ENCODE data around the gene WDR46.

WDR46 gene

DNA sequence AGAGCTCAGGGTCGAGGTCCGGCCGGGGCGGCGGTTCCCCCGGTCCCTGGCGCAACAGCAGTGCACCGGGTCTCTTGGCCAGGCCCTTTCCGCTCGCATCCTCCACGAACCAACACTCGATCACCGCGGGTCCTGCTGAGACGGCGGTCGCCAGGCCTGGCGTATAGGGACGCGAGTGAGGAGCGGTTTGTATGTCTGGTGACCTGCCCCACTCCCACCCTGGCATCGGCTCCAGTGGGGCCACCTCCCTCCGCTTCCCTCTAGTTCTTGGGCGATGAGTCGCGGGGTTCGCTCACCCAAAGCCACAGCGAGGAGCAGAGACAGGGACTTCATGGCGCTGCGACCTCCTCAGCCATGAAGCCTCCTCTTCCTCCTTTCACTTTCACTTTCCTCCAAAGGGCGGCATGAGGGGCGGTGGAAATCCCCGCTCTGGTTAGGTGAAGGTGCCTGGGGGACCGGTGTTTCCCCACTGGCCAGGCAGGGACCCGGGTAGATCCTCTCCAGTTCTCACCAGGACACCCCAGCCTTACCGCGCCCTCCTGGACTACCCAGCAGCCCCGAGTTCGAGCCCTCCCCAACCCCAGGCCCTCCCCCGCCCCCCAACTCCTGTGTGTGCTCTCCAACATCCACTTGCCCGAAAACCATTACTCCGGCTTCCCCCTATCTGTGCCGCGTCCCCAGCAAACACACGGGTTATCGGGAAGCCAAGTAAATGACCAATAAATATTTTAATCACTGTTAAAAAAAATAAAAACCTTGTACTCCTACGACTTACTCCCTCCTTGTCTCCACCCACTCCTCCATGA, 24.9 kb upstream of the WDR46 start, which contains the start of gene TAPBP:
TAPBP (minus strand) TSS at position 370 of the 806 bp plus-strand sequence; CDS start at position 333, 37 bp downstream.
- no peak for TF ChIP-seq ZFX (IDR thresholded peaks at IDR 0.05; ENCODE audit: borderline replicate concordance)
- TF ChIP-seq, protein P1, sequence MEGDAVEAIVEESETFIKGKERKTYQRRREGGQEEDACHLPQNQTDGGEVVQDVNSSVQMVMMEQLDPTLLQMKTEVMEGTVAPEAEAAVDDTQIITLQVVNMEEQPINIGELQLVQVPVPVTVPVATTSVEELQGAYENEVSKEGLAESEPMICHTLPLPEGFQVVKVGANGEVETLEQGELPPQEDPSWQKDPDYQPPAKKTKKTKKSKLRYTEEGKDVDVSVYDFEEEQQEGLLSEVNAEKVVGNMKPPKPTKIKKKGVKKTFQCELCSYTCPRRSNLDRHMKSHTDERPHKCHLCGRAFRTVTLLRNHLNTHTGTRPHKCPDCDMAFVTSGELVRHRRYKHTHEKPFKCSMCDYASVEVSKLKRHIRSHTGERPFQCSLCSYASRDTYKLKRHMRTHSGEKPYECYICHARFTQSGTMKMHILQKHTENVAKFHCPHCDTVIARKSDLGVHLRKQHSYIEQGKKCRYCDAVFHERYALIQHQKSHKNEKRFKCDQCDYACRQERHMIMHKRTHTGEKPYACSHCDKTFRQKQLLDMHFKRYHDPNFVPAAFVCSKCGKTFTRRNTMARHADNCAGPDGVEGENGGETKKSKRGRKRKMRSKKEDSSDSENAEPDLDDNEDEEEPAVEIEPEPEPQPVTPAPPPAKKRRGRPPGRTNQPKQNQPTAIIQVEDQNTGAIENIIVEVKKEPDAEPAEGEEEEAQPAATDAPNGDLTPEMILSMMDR (IDR thresholded peaks at IDR 0.05): no peak
- peak within 1 kb of the TSS; percentile 98 for H3K27ac ChIP-seq

DNA sequence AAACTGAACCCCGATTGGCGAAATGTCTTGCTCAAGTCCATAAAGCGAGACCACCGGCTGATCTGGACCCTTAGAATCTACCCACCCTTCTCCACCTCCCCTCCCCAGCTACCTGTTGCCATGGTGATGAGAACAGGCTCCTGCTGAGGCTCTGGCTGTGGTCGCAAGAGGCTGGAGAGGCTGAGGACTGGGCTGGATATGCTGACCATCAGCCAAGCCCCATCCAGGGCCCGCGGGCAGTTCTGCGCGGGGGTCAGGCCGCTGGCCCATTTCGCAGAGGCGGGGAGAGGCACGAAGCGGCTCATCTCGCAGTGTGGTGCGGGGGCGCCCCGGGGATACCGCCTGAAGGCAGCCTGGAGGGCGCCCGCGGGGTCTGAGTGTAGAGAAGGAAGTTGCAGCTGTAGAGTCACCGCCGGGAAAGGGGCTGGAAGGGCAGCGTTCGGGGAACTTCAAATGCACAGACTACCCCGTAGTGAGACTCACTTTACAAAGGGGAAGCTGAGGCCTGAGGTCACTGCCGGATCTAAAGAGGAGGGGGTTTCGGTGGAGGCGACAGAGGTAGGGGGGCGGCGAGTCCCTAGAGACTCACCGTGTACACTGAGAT, 24.2 kb upstream of the WDR46 start:
- peak overlapping the region; percentile 98 for H3K27ac ChIP-seq
- TF ChIP-seq ZFX (IDR thresholded peaks at IDR 0.05; ENCODE audit: borderline replicate concordance): no peak
- TF ChIP-seq, protein P1 (IDR thresholded peaks at IDR 0.05): no peak

DNA sequence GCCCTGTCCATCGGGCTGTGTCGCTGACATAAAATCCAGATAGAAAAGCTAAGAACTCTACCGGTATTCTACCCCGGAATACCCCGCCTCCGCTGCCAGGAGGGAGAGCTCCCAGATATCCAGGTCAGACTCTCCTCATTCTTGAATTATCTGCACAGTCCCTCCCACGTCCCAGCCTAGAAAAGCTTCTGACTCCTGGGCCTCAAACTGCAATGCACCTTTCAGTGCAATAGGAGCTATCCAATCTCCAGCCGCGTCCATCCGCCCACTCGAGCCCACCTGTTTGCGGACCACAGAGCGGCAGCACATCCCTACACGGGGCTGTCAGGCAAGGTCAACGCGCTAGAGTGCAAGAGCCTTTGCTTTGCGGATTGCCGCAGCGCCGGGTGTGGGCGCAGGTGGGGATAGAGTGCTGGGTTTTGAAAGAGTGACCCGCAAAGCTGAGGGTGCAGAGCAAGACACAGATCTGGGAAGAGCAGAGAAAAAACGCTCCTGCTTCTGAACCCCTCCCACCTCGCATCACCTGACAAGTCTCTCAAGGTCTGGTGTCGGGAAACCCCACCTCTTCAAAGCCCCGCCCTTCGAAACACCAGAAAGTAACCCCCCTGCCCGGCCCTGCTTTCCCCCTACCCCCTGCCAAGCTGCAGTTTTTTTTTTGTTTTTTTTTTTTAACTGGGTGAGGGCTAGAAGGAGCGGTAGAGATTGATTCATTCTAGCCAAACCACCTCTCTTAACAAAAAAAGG, 23.5 kb upstream of the WDR46 start:
- TF ChIP-seq ZFX (IDR thresholded peaks at IDR 0.05; ENCODE audit: borderline replicate concordance): no peak
- TF ChIP-seq, protein P1 (IDR thresholded peaks at IDR 0.05): no peak
- H3K27ac ChIP-seq: peak overlapping the region; percentile 98

DNA sequence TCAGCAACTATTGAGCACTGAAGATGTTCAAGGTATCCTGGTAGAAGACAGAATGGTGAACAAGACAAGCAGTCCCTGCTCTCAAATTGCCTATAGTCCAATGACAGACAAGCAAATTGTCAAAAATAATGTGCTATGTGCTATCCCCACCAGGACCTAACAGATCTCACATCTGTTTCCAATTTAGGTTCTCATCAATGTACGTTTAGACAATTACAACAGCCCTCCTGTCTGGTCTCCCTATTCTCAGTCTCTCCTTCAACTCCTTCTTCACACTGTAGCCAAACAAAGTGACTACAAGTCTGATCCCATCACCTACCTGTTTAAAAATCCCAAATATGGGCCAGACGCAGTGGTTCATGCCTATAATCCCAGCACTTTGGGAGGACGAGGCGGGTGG, 17.3 kb upstream of the WDR46 start:
- no peak for TF ChIP-seq ZFX (IDR thresholded peaks at IDR 0.05; ENCODE audit: borderline replicate concordance)
- TF ChIP-seq, protein P1 (IDR thresholded peaks at IDR 0.05): no peak
- 0 out of 2 replicates have a peak overlapping the region, but pooled peaks have one; percentile 12 for H3K27ac ChIP-seq

DNA sequence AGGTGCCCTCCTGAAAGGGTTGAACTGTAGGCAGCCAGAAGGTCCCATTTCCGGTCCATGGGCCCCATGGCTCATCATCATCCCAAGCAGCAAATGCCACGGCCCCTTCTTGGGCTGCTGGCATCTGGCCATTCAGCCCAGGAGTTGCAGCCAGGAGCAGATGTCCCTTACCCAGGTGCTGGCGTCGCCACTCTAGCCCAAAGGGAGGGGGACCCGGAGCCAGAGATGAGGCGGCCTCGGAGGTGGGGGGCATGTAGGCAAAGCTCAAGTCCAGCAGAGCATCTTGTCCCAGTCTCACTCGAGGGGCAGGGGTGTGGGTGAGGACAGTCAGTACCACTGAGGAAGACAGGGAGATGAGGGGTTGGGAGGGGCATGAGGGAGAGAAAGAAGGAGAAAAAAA, 16.0 kb upstream of the WDR46 start:
- H3K27ac ChIP-seq: no peak overlapping the region
- no peak for TF ChIP-seq ZFX (IDR thresholded peaks at IDR 0.05; ENCODE audit: borderline replicate concordance)
- TF ChIP-seq, protein P1 (IDR thresholded peaks at IDR 0.05): no peak

DNA sequence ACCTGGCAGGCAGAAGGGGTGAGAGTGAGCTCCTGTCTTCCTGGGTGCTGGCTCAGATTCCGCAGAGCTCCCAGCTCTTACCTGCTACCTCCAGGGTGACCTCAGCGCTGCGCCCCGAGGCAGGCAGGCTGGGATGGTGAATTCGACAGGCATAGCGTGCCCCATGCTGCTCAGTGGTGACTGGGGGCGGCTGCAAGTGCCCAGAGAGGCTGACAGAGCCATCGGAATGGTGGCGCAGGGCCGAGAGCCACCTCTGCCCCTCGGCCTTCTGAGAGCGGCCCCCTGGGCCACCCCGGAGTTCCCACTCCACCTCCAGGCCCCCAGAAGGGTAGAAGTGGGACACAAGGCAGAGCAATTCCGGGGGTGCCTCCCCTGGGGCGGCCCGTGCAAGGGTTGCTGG, 15.2 kb upstream of the WDR46 start:
- no peak overlapping the region for H3K27ac ChIP-seq
- TF ChIP-seq, protein P1 (IDR thresholded peaks at IDR 0.05): no peak
- no peak for TF ChIP-seq ZFX (IDR thresholded peaks at IDR 0.05; ENCODE audit: borderline replicate concordance)
